ENCODE data around the gene HMCES. TPM values are rescaled to one million over a fixed set of nuclear protein-coding genes. Genes with fewer than 3 reads are reported as not detected.
"Not testable (repeated sequence)": the region's sequence is repeated elsewhere in the genome, so short reads cannot be mapped to it uniquely, and the experiment has no call there.

The HMCES gene
- total RNA-seq, 1 donor from 2014 or later: 37.7 TPM

- Mint-ChIP-seq H3K4me1 (ENCODE audit: low read depth, unreplicated experiment) (peaks cover 10% of the 10 kb centered on the region), H3K27ac (ENCODE audit: unreplicated experiment) (no peak overlapping the region), H3K36me3 (ENCODE audit: unreplicated experiment) (peaks cover 1% of the 10 kb centered on the region), H3K4me3 (ENCODE audit: unreplicated experiment) (no peak overlapping the region), H3K27me3 (ENCODE audit: unreplicated experiment) (peaks cover 8% of the 10 kb centered on the region), H3K9me3 (ENCODE audit: unreplicated experiment) (peaks cover 4% of the 10 kb centered on the region)
- TF ChIP-seq CTCF (IDR thresholded peaks at IDR 0.05; ENCODE audit: partially characterized antibody, unreplicated experiment): no peak
- no peak for DNase-seq
These were observed 67.3 kb downstream of the HMCES start for GRCh38 chr3:129345971-129346370.

GRCh38 chr3:129346695-129347457 is 68.2 kb downstream of the HMCES start:
- H3K27ac Mint-ChIP-seq (ENCODE audit: unreplicated experiment): no peak overlapping the region

GRCh38 chr3:129347458-129347845 is 68.8 kb downstream of the HMCES start:
- Mint-ChIP-seq H3K9me3 (ENCODE audit: unreplicated experiment) (peaks cover 4% of the 10 kb centered on the region), H3K4me1 (ENCODE audit: low read depth, unreplicated experiment) (peaks cover 10% of the 10 kb centered on the region), H3K27me3 (ENCODE audit: unreplicated experiment) (peaks cover 10% of the 10 kb centered on the region), H3K4me3 (ENCODE audit: unreplicated experiment) (no peak overlapping the region), H3K36me3 (ENCODE audit: unreplicated experiment) (peaks cover 4% of the 10 kb centered on the region), H3K27ac (ENCODE audit: unreplicated experiment) (no peak overlapping the region)
- no peak for DNase-seq
- no peak for TF ChIP-seq CTCF (IDR thresholded peaks at IDR 0.05; ENCODE audit: partially characterized antibody, unreplicated experiment)

More at GRCh38 chr3:129346695-129347457, 68.2 kb downstream of the HMCES start:
- H3K4me1 Mint-ChIP-seq (ENCODE audit: low read depth, unreplicated experiment): peaks cover 10% of the 10 kb centered on the region
- peak overlapping the region; percentile 56 for H3K4me3 Mint-ChIP-seq (ENCODE audit: unreplicated experiment)
- peaks cover 4% of the 10 kb centered on the region for H3K36me3 Mint-ChIP-seq (ENCODE audit: unreplicated experiment)
- TF ChIP-seq CTCF (IDR thresholded peaks at IDR 0.05; ENCODE audit: partially characterized antibody, unreplicated experiment): no peak
- peaks cover 10% of the 10 kb centered on the region for H3K27me3 Mint-ChIP-seq (ENCODE audit: unreplicated experiment)
- H3K9me3 Mint-ChIP-seq (ENCODE audit: unreplicated experiment): peaks cover 4% of the 10 kb centered on the region
- no peak for DNase-seq

- no peak for DNase-seq
- Mint-ChIP-seq H3K4me1 (ENCODE audit: low read depth, unreplicated experiment) (peaks cover 10% of the 10 kb centered on the region), H3K36me3 (ENCODE audit: unreplicated experiment) (peaks cover 4% of the 10 kb centered on the region), H3K4me3 (ENCODE audit: unreplicated experiment) (no peak overlapping the region), H3K27ac (ENCODE audit: unreplicated experiment) (no peak overlapping the region), H3K9me3 (ENCODE audit: unreplicated experiment) (peaks cover 2% of the 10 kb centered on the region), H3K27me3 (ENCODE audit: unreplicated experiment) (peaks cover 10% of the 10 kb centered on the region)
- TF ChIP-seq CTCF (IDR thresholded peaks at IDR 0.05; ENCODE audit: partially characterized antibody, unreplicated experiment): no peak
These were observed 70.1 kb downstream of the HMCES start for GRCh38 chr3:129348734-129349133.

- H3K9me3 Mint-ChIP-seq (ENCODE audit: unreplicated experiment); H3K4me3 Mint-ChIP-seq (ENCODE audit: unreplicated experiment); DNase-seq; H3K27me3 Mint-ChIP-seq (ENCODE audit: unreplicated experiment); H3K27ac Mint-ChIP-seq (ENCODE audit: unreplicated experiment); H3K4me1 Mint-ChIP-seq (ENCODE audit: low read depth, unreplicated experiment); H3K36me3 Mint-ChIP-seq (ENCODE audit: unreplicated experiment): not testable (repeated sequence)
These were observed 70.5 kb downstream of the HMCES start for GRCh38 chr3:129349169-129349568.
